Measurements from ENCODE around the gene LTA.

Gene LTA

DNA sequence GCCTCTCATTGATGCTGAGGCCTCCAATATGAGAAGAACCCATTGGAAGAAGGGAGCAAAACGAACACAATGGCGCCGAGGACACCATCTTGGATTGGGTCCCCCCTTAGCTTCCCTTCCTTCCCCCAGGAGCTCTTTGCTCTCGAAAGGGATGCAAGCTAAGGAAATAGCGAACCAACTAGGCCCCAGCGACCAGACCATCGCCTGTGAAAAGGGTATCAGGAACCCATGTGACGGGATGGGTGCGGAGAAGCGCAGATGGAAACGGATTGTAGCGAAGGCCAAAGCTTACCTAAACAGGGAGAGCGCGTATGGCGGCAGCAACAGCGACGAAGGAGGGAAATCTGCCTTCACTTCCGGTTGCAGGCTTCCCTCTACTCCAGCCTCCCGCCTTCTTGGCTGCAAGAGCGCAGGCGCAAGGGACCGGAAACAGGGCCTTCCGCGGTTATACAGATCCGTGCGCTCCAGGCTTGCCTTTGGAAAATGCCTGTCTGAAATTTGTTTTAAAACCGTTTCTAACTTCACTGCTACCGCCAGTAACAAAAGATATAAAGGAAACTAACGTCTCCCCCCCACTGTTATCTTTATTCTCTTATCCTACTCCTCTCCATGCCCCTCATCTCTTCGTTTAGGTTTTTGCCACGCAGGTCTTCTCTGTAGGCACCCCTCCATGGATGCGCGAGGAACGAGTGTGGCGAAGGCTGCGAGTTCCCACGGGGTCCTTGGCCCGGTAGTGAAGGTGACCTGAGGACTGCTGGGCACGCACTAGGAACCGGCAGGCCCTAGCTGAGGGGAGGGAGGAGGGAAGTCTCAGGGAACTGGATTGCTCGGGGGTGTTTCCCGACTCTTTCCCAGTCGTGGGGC is 30.2 kb upstream of the LTA start, which contains the start of gene DDX39B:
DDX39B (minus strand) TSS at position 346 of the 864 bp plus-strand sequence. CDS start 1,471 bp downstream, outside the sequence.
- peak; percentile 85 for DNase-seq (ENCODE audit: low read depth in 2 of 2)

DNA sequence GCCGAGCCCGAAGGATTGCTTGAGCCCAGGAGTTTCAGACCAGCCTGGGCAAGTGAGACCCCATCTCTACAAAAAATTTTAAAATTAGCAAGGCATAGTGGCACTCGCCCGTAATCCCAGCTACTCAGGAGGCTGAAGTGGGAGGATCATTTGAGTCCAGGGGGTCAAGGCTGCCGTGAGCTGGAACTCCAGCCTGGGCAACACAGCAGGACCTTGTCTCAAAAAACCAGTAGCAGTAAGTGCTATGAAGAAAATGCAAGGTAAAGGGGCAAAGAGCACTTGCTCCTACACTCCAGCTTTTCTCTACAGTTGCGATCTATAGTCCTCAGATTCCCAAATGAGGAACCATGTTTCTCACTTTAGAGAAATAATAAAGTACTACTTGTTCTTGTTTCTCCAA is 28.4 kb upstream of the LTA start:
- no peak for DNase-seq (ENCODE audit: low read depth in 2 of 2)

DNA sequence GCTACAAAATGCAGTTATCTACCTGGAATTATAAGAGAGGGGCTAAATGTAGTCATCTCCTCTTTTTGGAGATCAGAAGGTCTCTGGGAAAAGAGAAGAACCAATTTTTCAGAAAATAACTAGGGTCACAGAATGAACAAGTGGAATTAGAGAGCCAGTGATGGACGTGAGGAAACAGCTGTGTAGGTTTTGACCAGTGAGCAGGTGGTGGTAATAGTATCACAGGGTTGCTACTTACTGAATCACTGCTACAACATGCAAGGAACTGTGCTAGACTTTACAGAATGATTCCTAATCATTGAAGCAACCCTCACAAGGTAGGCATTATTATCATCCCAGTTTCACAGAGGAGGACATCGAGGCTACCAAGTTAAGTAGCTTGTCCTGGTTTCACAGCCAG is 27.4 kb upstream of the LTA start:
- DNase-seq (ENCODE audit: low read depth in 2 of 2): no peak

DNA sequence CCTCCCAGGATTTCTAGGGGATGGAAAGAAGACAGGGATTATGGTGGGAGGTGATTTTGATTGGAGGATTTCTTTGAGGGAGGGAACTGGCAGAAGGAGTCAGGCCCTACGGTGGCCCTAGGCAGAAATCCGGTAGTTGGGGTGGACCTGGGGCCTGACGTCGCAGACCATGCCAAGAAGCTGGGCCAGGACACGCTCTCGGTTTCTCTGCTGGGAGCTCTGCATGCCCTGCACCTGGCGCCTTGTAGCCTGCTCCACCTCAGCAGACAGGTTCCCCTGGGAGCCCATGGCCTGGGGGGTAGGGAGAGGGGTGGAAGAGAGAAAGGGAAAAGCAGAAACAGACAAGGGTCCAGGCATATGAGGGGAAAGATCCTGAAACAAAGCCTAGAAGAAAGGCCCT is 26.8 kb upstream of the LTA start:
- no peak for DNase-seq (ENCODE audit: low read depth in 2 of 2)

DNA sequence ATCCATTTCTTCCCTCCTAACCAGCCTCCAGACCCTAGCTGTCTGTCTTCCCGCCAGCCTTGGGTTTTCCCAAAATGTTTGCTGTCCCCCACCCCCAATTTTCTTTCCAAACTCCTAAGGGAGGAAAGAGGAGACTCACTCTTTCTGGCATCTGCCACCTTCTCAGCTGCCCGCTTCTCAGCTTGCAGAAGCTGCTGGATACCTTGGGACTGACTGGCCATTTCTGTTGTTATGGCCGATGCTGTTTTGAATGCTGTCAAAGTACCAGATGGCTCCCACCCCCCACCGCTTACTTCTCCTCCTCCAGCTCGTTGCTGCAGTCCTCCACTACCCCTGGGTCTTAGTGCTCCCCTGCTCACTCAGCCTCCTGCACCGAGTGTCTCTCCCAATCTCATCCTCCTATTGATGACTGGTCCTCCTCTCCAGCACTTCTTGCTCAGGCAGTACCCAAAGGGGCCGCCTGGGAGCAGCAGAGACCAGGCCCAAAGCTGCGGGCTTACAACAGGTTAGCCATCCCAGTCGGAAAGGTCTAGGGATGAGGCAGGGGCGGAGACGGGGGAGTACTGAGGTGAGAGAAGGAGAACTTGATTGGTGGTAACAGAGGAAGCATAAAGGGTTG is 25.6 kb upstream of the LTA start, which contains the start of gene ATP6V1G2:
ATP6V1G2 (minus strand) TSS at position 270 of the 619 bp plus-strand sequence; CDS start at position 221, 49 bp downstream.
- DNase-seq (ENCODE audit: low read depth in 2 of 2): peak; percentile 73 to 91

DNA sequence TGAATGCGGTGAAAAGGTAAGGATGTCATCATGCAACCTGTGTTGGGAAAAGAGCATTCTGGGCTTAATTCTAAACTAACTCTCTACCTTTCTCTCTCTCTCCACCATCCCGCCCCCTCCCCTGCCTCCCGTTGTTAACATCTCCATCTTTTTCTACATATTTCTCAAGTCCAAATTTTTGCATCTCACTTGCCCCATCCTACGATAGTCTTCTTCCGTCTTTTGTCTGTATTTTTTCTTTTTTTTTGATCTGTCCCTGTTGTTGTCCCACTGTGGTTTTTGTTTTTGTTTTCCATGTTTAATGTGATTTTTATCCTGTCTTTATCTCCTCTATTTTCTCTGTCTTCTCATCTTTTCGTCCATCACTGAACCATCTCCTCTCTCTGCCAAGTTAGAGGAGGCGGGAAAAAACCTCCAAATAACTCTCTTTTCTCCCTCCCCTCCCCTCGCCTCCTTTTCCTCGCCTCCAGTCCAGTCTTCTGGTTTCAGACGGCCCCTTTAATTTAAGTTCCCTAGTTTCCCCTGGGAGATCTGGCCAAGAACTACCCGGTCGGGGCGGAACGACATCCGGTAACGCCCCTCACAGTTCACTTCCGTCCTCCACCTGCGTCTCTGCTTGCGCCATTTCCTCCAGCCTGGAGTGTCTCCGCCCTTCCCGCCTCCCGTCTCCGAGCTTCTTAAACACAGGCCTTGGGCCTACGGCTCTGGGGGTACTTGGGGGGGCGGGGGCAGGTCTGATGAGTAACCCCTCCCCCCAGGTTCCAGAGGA is 24.9 kb upstream of the LTA start, which contains the start of gene NFKBIL1:
NFKBIL1 (plus strand) TSS at position 651 of the 769 bp plus-strand sequence; CDS start at position 738, 87 bp downstream.
- peak; percentile 88 to 91 for DNase-seq (ENCODE audit: low read depth in 2 of 2)

DNA sequence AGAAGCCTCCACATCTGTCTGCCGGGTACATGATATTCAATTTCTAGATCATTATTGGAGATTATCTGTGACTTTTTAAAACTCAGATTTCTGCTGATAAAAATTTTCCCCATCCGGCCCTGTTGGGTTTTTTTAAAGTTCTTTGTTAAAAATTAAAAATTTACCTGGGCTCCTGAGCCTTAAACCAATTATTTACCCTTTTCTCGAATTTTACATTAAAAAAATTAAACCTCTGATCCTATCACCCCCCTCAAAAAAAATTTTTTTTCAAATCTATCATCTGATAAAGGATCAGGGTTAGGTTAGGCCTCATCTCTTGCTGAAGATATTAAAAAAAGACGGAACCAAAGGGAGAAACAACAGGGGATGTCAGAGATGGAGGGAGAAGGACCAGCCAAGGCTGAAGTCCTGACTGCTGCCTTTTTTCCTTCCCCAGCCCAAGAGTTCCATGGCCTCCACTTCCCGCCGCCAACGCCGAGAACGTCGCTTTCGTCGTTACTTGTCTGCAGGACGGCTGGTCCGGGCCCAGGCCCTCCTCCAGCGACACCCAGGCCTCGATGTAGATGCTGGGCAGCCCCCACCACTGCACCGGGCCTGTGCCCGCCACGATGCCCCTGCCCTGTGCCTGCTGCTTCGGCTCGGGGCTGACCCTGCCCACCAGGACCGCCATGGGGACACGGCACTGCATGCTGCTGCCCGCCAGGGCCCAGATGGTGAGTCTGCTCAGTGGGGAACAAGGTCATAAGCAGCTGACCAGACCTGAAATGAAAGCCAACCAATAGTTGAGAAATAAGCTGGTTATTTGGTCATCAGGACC is 24.2 kb upstream of the LTA start:
- DNase-seq (ENCODE audit: low read depth in 2 of 2): no peak

DNA sequence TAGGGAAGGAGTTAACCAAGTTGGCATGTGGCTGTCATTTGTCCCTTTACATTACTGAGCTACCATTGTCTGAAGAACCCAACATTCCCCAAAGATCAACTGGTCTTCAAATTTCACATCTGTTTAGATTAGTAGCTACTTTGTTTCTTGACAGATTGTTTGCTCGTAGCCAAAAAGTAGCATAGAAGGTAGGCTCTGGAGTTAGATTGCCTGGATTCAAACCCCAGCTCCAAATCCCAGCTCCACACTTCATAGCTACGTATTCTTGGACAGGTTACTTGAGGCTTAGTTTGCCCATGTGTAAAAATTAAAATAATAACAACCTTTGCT is 23.6 kb upstream of the LTA start:
- DNase-seq (ENCODE audit: low read depth in 2 of 2): no peak

DNA sequence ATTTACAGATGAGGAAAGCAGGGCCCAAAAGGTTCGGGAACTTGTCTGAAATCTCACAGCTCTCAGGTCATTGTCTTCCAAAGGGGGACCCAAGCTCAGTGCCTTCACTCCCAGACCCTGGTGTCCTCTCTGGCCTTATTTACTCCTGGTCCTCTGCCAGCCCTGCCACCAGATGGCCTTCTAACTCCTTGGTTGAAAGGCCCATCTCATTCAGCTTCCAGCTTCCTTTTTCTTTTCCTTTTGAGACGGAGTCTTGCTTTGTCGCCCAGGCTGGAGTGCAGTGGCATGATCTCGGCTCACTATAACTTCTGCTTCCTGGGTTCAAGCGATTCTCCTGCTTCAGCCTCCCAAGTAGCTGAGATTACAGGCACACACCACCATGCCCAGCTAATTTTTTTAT is 20.7 kb upstream of the LTA start:
- peak in 1 of 2 experiments; percentile 56 for DNase-seq (ENCODE audit: low read depth in 2 of 2)

DNA sequence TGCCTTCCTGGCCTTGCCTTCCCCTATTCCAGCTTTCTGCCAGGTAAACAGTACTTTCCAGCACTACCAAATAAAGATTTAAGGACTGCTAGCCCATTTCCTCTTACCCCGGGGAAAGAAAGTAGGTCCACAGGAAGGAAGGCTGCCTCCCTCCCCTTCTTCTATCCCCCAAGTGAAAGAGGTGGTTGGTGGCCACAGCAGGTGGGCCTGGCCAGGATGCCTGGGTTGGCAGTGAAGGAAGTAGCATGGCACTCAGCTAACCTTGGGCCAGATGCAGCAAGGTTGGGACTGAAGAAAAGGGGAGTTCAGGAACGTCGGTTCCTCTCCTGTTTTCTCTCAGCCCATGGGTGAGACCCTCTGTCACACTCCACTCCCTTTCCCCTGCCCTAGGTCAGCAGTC is 15.8 kb upstream of the LTA start:
- DNase-seq (ENCODE audit: low read depth in 2 of 2): no peak

DNA sequence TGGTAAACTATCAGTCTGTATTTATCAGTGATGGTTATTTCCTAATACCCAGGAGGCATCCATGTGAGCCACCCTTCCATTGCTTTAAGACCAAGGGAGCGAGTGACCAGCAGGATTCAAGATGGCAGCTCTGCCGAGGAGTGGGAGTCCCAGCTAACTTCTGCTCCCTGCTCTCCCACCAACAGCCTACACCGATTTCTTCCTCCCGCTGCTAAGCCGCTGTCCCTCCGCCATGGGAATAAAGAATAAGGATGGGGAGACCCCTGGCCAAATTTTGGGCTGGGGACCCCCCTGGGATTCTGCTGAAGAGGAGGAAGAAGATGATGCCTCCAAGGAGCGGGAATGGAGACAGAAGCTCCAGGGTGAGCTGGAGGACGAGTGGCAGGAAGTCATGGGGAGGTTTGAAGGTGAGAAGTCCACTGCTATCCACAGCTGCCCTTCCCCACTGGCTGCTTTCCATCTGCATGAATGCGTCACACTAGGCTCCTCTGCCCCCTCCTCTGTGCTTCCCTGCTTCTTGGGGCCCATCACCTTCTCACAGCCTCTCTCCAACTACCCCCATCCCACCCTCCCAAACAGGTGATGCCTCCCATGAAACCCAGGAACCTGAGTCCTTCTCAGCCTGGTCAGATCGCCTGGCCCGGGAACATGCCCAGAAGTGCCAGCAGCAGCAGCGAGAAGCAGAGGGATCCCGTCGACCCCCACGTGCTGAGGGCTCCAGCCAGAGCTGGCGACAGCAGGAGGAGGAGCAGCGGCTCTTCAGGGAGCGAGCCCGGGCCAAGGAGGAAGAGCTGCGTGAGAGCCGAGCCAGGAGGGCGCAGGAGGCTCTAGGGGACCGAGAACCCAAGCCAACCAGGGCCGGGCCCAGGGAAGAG is 14.4 kb upstream of the LTA start:
- DNase-seq (ENCODE audit: low read depth in 2 of 2): no peak

DNA sequence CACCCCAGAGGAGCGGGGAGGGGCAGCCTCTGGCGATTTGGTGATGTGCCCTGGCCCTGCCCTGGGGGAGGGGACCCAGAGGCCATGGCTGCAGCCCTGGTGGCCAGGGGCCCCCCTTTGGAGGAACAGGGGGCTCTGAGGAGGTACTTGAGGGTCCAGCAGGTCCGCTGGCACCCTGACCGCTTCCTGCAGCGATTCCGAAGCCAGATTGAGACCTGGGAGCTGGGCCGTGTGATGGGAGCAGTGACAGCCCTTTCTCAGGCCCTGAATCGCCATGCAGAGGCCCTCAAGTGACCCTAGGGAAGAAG is 13.8 kb upstream of the LTA start:
- DNase-seq (ENCODE audit: low read depth in 2 of 2): no peak

DNA sequence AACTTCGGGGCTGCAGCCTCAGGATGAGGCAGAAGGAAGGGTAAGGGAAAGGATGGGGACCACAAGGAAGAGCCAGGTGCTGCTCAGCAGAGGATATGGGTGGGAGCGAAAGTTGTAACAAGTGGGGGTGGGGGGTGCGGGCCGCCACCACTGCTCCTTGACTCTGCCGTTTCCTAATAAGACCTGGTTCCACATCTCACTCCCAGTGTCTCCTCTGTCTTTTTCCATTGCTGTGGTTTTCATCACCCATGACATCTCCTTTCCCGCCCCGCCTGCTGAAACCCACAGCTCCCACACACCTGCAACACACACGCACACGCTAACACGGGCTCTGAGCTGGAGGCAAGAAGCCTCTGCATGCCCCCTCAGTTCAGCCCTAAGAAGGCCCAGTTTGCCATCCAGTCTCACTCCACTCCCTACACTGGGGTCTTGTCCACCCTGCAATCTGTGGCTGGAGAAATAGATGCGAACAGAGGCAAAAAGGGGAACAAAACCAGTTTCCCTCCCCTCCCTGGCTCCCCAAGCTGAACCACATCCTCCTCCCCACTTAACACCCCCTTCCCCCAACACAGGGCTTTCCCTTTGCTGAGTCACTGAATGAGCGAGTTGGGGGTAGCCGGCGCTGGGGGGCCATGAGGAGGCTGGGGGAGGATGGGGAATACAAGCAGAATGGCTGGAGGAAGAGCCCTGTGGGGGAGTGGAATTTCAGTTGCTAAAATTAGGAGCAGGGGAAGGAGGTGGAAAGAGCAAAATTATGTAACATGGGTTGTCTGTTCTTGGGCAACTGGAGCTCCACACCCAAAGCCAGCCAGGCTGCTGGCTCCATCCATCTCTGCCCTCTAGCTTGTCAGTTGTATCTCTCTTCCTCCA is 13.2 kb upstream of the LTA start:
- peak in 1 of 2 experiments; percentile 74 for DNase-seq (ENCODE audit: low read depth in 2 of 2)

DNA sequence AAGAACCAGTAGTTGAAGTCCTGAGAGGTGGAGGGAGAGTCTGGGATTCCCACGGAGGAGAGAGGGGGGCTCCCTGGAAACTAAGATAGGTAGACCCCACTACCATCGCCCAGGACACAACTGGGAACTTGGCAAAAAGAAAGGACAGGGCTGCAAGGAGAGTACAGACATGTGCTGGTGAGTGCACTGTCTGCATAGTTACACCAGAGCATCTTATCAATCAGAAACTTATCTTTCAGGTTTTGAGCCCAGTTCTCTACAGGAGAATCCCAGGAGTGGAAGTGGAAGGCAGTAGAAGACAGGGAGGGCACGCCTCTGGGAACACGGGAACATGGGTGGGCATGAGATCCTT is 12.5 kb upstream of the LTA start:
- DNase-seq (ENCODE audit: low read depth in 2 of 2): no peak

DNA sequence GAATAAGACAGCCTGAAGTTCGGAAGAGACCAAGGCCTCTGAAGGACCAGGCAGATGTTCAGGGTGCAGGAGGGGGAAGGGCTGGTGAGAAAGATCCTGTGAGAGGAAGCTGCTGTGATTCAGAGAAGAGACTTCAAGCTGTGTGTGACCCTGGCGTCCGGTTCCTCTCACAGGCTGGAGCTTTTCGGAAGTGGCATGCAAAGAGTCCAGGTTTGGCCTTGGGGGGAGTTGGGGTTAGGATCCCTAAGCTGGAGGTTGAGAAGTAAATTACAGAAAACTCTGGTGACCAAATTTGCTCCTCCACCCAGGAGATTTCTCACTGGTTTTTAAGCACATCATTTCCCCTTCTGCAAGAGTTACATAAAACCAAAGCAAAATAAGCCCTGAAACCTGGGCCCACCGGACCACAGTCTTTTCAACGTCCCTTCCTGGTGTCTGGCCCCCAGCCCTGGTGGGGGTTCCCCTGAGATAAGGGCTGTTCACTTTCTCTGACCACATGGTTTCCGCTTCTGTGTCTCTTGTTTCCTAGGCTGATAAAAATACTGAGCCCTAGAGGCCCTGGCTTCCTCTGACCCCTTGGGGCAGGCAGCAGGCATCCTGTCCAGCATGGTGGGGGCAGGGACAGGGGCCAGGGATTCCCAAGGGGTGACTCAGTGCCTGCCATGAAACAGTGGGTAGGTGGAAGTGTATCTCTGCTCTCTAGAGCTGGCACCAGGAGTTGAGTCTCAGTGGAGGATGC is 12.0 kb upstream of the LTA start:
- no peak for DNase-seq (ENCODE audit: low read depth in 2 of 2)

DNA sequence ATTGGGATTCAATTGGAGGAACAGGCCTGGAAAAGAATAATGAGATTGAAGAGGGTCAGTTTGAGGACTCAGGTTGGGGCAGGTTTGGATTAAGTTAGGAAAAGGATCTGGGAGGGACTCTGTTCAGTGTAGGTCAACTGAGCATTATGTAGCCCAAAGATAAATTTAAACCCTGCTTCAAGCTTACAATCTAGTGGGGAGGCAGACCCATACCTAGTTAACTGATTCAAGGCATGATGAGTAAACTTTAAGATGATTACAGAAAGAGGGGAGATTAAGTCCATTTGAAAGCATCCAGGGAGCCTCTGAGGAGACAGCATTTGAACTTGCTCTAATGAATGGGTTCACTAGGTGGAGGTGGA is 11.4 kb upstream of the LTA start:
- DNase-seq (ENCODE audit: low read depth in 2 of 2): no peak

DNA sequence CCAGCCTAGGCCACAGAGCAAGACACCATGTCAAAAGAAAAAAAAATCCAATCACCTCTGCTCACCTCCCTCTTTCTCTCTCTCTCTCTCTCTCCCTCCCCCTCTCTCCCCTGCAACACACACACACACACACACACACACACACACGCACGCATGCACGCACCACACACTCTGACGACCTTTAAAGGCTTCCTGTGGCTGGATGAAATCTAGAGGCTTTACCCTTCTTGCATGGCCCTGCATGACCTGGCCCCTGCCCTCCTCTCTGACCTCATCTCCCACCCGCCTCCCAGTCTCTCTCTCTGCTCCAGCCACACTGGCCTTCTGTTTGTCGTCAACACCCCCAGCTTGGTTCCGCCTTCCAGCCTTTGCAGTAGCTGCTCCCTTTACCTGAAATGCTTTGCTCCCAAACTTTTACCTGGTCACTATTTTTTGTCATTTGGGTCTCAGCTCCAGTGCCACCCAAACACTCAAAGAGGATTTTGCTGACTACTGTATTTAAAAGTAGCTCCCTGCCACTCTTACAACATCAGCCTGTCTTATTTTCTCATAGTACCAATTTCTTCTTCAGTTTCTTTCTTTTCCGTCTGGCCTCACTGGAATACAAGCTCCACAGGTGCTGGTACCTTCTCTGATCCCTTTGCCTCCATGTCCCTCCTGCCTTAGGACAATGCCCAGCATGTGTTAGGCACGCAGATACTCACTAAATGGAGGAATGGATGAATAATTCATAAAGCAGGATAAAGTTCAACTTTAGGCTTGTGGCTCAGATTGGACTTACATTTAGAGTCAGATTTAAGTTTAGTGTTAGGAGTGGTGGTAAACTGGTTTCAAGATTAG is 4.3 kb upstream of the LTA start:
- DNase-seq (ENCODE audit: low read depth in 2 of 2): no peak

DNA sequence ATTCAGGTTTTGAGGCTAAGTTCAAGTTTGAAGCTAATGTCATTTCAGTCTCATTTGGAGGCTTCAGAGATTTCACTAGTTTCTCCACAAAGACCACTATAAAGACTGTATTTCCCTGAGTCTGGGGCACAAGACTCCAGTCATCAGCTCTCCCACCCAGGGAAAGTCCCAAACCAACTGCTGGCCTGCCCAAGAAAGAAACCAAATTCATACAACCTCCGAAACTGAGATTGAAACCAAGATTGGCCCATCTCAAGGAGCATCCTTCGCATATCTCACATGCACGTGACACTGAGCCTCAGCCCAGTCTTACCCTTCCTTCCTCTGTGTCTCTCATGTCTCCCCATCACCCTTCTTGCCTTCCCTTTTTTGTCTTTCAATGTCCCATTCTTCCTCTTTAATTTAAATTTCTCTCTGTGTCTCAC is 3.5 kb upstream of the LTA start:
- DNase-seq (ENCODE audit: low read depth in 2 of 2): peak in 1 of 2 experiments; percentile 65

Measured in stimulated activated CD4-positive, alpha-beta T cell treated with anti-CD3 and anti-CD28 coated beads, Interleukin-12 subunit alpha, Interleukin-12 subunit beta, amount 100 ng/mL, for 24 hours (primary cell).